Ectodermal cell (in vitro differentiated cells): ENCODE data around the gene NFE2L2. TPM values are rescaled to one million over a fixed set of nuclear protein-coding genes. Genes with fewer than 3 reads are reported as not detected.
"Not testable (repeated sequence)": the region's sequence is repeated elsewhere in the genome, so short reads cannot be mapped to it uniquely, and the experiment has no call there.

Experiments used
- H3K27ac ChIP-seq: 2 replicates; pipeline ENCODE4 v1.7.0; 2013; ENCODE audit warnings: mild to moderate bottlenecking, low read depth, low read length; ENCODE audit not compliant: insufficient read depth, poor library complexity, severe bottlenecking
- H3K27me3 ChIP-seq: 2 replicates; pipeline ENCODE4 v1.7.0; 2013; ENCODE audit warnings: mild to moderate bottlenecking, low read length; ENCODE audit not compliant: insufficient read depth, control insufficient read depth, poor library complexity, severe bottlenecking
- H3K36me3 ChIP-seq: one replicate; pipeline ENCODE4 v1.7.0; 2013; ENCODE audit warnings: low read length; ENCODE audit not compliant: control insufficient read depth, insufficient read depth
- H3K4me1 ChIP-seq: one replicate; pipeline ENCODE4 v1.7.0; 2013; ENCODE audit warnings: low read length; ENCODE audit not compliant: control insufficient read depth, insufficient read depth
- H3K4me3 ChIP-seq: 2 replicates; pipeline ENCODE4 v1.7.0; 2013; ENCODE audit warnings: low read depth, low read length, control low read depth; ENCODE audit not compliant: insufficient read depth
- H3K9me3 ChIP-seq: 2 replicates; pipeline ENCODE4 v1.7.0; 2013; ENCODE audit warnings: mild to moderate bottlenecking, low read length, moderate library complexity; ENCODE audit not compliant: control insufficient read depth
- WGBS, 2 experiments: methylation state at CpG; one replicate each; pipeline ENCODE4 v1.1.7; 2013; ENCODE audit warnings: missing lambda C conversion rate in 2 of 2; 5-methylcytosine and 5-hydroxymethylcytosine counted together
- polyA plus RNA-seq, 4 experiments: library from polyadenylated mRNA; stranded (reverse); fragments of 50-300 nt; gene quantifications; one replicate each; pipeline ENCODE4 v1.2.3, GENCODE V29; 2013

The NFE2L2 gene
- polyA plus RNA-seq (2013, experiment 1 of 4), result 31.9 TPM
- polyA plus RNA-seq (2013, experiment 2 of 4), result 25.7 TPM
- 23.7 TPM for polyA plus RNA-seq (2013, experiment 3 of 4)
- 28.3 TPM for polyA plus RNA-seq (2013, experiment 4 of 4)

GRCh38 chr2:177264693-177265587 lies at the start of gene NFE2L2:
Gene NFE2L2 (minus strand): TSS chr2:177264727. CDS start chr2:177264576, 151 bp downstream.
- Histone ChIP-seq H3K27me3 (no peaks in the 10 kb centered on the region), H3K27ac (peak within 1 kb of the TSS; percentile 94), H3K4me1 (peaks cover 3% of the 10 kb centered on the region), H3K4me3 (peak within 1 kb of the TSS; percentile 83), H3K9me3 (no peaks in the 10 kb centered on the region), H3K36me3 (no peaks in the 10 kb centered on the region)
- WGBS, 2 experiments, result 1% methylated on average over 65 of the region's 66 CpGs

- Histone ChIP-seq H3K4me3 (no peak overlapping the region), H3K27ac (no peak overlapping the region), H3K36me3 (no peaks in the 10 kb centered on the region)
Observed at GRCh38 chr2:177314194-177314593, 49.7 kb upstream of the NFE2L2 start.

DNA sequence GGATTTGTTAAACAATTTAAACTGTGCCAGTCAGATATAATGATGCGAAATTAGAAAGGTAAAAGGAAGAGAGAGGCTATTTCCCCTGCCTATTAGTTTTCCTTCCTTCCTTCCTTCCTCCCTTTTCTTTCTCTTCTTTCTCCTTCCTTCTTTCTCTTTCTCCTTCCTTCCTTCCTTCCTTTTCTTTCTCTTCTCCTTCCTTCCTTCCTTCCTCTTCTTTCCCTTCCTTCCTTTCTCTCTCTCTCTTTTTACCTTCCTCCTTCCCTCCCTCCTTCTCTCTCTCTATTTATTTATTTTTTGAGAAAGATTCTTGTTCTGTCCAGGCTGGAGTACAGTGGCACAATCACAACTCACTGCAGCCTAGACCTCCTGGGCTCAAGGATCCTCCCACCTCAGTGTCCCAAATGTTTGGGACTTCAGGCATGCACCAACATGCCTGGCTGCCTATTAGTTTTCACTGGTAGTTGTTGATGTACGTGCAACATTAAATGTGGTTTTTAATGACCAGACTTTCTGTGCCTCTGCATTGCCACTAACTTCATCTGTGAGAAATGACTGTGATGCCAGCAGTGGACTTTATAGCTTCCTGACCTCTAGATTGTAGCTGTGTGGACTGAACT lies 48.7 kb upstream of the NFE2L2 start:
- 94% methylated on average over 2 of the region's 2 CpGs for WGBS, 2 experiments
- no peak overlapping the region for H3K27ac ChIP-seq
- no peaks in the 10 kb centered on the region for H3K4me1 ChIP-seq
- no peaks in the 10 kb centered on the region for H3K36me3 ChIP-seq
- H3K4me3 ChIP-seq, result no peak overlapping the region
- no peaks in the 10 kb centered on the region for H3K27me3 ChIP-seq
- H3K9me3 ChIP-seq, result no peaks in the 10 kb centered on the region

More at GRCh38 chr2:177314194-177314593, 49.7 kb upstream of the NFE2L2 start:
- Histone ChIP-seq H3K9me3 (no peaks in the 10 kb centered on the region), H3K27me3 (no peaks in the 10 kb centered on the region), H3K4me1 (no peaks in the 10 kb centered on the region)
- 100% methylated on average over 1 of the region's 1 CpG; no CpG with 5 or more reads in 1 of the 2 experiments for WGBS, 2 experiments

DNA sequence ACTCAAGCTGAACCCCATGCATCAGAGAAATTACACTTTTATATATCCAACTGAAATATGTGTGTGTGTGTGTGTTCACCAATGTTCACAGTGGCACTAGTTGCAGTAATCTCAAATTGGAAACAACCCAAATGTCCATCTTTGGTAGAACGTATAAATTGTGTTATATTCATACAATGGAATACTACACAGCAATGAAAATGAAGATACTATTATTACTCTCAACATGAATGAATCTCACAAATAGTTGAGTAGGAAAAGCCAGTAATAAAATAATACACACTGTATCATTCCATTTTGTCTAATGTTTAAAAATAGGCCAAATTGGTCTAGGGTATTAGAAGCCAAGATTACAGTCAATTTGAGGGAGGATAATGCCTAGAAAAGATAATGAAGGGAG lies 48.0 kb upstream of the NFE2L2 start:
- 80% methylated on average over 1 of the region's 1 CpG; no CpG with 5 or more reads in 1 of the 2 experiments for WGBS, 2 experiments
- Histone ChIP-seq H3K4me1 (no peaks in the 10 kb centered on the region), H3K36me3 (no peaks in the 10 kb centered on the region), H3K27me3 (no peaks in the 10 kb centered on the region), H3K9me3 (no peaks in the 10 kb centered on the region), H3K27ac (no peak overlapping the region), H3K4me3 (no peak overlapping the region)

DNA sequence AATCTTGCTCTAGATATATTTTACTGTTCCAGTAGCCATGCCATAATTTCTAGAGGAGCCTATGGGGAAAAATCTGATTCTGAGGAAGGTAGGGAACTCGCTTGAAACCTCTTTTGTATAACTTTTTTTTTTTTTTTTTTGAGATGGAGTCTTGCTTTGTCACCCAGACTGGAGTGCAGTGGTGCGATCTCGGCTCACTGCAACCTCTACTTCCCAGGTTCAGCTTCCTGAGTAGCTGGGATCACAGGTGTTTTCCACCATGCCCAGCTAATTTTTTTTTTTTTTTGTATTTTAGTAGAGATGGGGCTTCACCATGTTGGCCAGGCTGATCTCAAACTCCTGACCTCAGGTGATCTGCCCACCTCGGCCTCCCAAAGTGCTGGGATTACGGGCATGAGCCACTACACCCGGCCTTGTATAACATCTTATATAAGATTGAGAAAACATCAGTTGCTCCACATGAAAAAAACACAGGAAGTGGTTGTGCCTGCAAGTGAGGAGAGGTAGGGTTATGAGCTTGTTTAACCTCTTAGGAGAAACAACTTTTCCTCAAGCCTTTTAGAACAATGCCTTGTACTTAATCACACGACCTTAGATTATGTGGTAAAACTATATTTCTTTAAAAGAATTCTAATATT lies 45.3 kb upstream of the NFE2L2 start:
- not testable (repeated sequence) for H3K36me3 ChIP-seq, H3K27me3 ChIP-seq, H3K4me1 ChIP-seq, H3K9me3 ChIP-seq, H3K4me3 ChIP-seq, H3K27ac ChIP-seq
- WGBS, 2 experiments, result 85 to 87% methylated on average over 4 to 6 of the region's 7 CpGs

DNA sequence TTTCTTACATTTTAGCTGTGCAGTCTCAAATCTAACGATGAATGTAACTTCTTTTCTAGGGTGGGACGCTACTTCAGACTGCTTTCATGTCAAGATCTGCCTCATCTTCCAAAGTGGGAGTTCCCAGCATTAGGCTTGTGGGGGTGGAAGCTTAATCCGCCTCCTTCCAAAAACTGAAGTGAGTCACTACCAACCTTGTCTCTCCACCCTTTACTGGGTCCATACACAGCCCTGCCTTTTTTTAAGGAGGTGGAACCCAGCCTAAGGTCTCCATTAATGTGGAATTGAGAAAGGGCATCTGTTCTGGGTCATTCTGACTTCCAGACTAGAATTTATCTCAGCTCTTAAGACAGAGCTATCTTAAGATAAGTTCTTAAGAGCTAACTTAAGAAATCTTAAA lies 42.0 kb upstream of the NFE2L2 start:
- no peaks in the 10 kb centered on the region for H3K27me3 ChIP-seq
- no peaks in the 10 kb centered on the region for H3K36me3 ChIP-seq
- no peaks in the 10 kb centered on the region for H3K4me1 ChIP-seq
- H3K27ac ChIP-seq, result no peak overlapping the region
- H3K4me3 ChIP-seq, result no peak overlapping the region
- no peaks in the 10 kb centered on the region for H3K9me3 ChIP-seq
- WGBS, 2 experiments, result 83 to 89% methylated on average over 3 of the region's 3 CpGs

GRCh38 chr2:177303939-177304338 lies 39.4 kb upstream of the NFE2L2 start:
- Histone ChIP-seq H3K4me1 (no peaks in the 10 kb centered on the region), H3K27me3 (no peaks in the 10 kb centered on the region), H3K9me3 (no peaks in the 10 kb centered on the region), H3K27ac (no peak overlapping the region), H3K4me3 (no peak overlapping the region), H3K36me3 (no peaks in the 10 kb centered on the region)

DNA sequence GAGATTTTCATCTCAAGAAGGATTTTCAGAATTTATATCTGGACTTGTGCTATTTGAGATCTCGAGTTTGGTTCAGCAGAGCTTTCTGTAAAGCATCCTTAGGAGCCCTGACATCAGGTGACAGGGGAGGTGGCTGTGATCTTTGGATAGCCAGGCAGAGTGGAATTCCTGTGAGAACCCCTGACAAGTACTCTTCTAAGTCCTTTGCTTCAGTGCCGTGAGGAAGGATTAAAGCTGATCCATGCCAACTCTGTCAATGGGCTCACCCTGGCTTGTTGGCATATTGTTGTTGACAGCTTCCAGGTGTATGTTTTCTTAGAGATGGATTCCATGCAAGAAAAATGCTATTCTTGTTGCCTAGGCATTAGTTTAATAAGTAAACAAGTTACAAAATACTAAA lies 38.0 kb upstream of the NFE2L2 start:
- H3K36me3 ChIP-seq, result no peaks in the 10 kb centered on the region
- WGBS, 2 experiments, result 46 to 48% methylated on average over 2 of the region's 2 CpGs
- no peaks in the 10 kb centered on the region for H3K27me3 ChIP-seq
- H3K9me3 ChIP-seq, result no peaks in the 10 kb centered on the region
- no peak overlapping the region for H3K4me3 ChIP-seq
- H3K4me1 ChIP-seq, result no peaks in the 10 kb centered on the region
- no peak overlapping the region for H3K27ac ChIP-seq

DNA sequence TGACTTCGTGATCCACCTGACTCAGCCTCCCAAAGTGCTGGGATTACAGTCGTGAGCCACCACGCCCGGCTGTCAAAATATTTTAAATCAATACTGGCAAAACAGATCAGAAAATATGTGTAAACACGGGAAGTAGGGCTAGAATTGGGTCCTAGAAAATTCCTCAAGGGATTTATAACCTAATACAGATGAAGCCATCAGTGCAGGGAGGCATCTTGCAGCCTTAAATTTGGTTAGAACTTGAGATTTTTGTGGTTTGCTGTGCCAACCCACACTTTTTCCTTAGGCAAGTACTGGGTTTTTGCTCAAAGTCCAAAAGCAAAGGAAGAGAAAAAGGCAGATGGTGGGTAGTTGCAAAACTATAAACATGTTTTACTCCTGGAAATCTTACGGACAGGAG lies 33.7 kb upstream of the NFE2L2 start:
- 88 to 93% methylated on average over 5 to 6 of the region's 6 CpGs for WGBS, 2 experiments
- Histone ChIP-seq H3K9me3 (no peaks in the 10 kb centered on the region), H3K27me3 (no peaks in the 10 kb centered on the region), H3K36me3 (no peaks in the 10 kb centered on the region), H3K4me1 (no peaks in the 10 kb centered on the region), H3K4me3 (no peak overlapping the region), H3K27ac (no peak overlapping the region)

GRCh38 chr2:177296040-177296439 lies 31.5 kb upstream of the NFE2L2 start:
- H3K27ac ChIP-seq, result no peak overlapping the region
- H3K4me3 ChIP-seq, result no peak overlapping the region
- WGBS, 2 experiments, result 94 to 100% methylated on average over 2 to 3 of the region's 3 CpGs
- no peaks in the 10 kb centered on the region for H3K36me3 ChIP-seq
- no peaks in the 10 kb centered on the region for H3K4me1 ChIP-seq
- H3K27me3 ChIP-seq, result no peaks in the 10 kb centered on the region
- no peaks in the 10 kb centered on the region for H3K9me3 ChIP-seq
